Measurements from ENCODE around the gene LYSMD1. TPM values are rescaled to one million over a fixed set of nuclear protein-coding genes. Genes with fewer than 3 reads are reported as not detected.
A peak's percentile ranks its signal among the peaks of the same experiment; 100 is the strongest.
"Not testable (repeated sequence)": the region's sequence is repeated elsewhere in the genome, so short reads cannot be mapped to it uniquely, and the experiment has no call there.

LYSMD1 gene
- total RNA-seq, 1 donor from 2014 or later = 21.1 TPM

- peak overlapping the region in 1 of 2 donors; percentile 24 for H3K4me3 ChIP-seq
- H3K9me3 ChIP-seq; H3K27me3 ChIP-seq; intact Hi-C loops (cut with DNase I); H3K36me3 ChIP-seq: not testable (repeated sequence)
- peaks cover 26% of the 10 kb centered on the region for H3K4me1 ChIP-seq
- peak overlapping the region; percentile 65 for H3K27ac ChIP-seq
- DNase-seq (ENCODE audit: extremely low spot score in 2 of 2) = peak in 1 of 2 donors; percentile 92
- TF ChIP-seq POLR2AphosphoS5 (IDR thresholded peaks at IDR 0.05; ENCODE audit: insufficient read depth in 1 of 2, low read depth in 1 of 2) = peak in 1 of 2 donors; percentile 72
These were observed 29.3 kb upstream of the LYSMD1 start for GRCh38 chr1:151194894-151195594.

GRCh38 chr1:151193856-151194255 is 28.2 kb upstream of the LYSMD1 start:
- peaks cover 23% of the 10 kb centered on the region for H3K4me1 ChIP-seq
- H3K27me3 ChIP-seq = no peaks in the 10 kb centered on the region
- TF ChIP-seq POLR2A (IDR thresholded peaks at IDR 0.05) = no peak
- TF ChIP-seq CTCF (IDR thresholded peaks at IDR 0.05) = no peak
- TF ChIP-seq POLR2AphosphoS5 (IDR thresholded peaks at IDR 0.05; ENCODE audit: insufficient read depth in 1 of 2, low read depth in 1 of 2) = no peak
- DNase-seq (ENCODE audit: extremely low spot score in 2 of 2) = no peak
- intact Hi-C loops (cut with DNase I) = no loop called here
- H3K27ac ChIP-seq = no peak overlapping the region
- H3K36me3 ChIP-seq = no peaks in the 10 kb centered on the region
- no peak overlapping the region for H3K4me3 ChIP-seq
- no peaks in the 10 kb centered on the region for H3K9me3 ChIP-seq

- no peaks in the 10 kb centered on the region for H3K27me3 ChIP-seq
- no peak overlapping the region for H3K27ac ChIP-seq
- TF ChIP-seq CTCF (IDR thresholded peaks at IDR 0.05) = no peak
- TF ChIP-seq POLR2AphosphoS5 (IDR thresholded peaks at IDR 0.05; ENCODE audit: insufficient read depth in 1 of 2, low read depth in 1 of 2) = no peak
- no peak overlapping the region for H3K4me3 ChIP-seq
- H3K36me3 ChIP-seq = no peaks in the 10 kb centered on the region
- intact Hi-C loops (cut with DNase I) = no loop called here
- H3K4me1 ChIP-seq = peaks cover 29% of the 10 kb centered on the region
- no peak for DNase-seq (ENCODE audit: extremely low spot score in 2 of 2)
- no peaks in the 10 kb centered on the region for H3K9me3 ChIP-seq
These were observed 27.6 kb upstream of the LYSMD1 start for GRCh38 chr1:151193304-151193703.

GRCh38 chr1:151192047-151192446 is 26.3 kb upstream of the LYSMD1 start:
- no peaks in the 10 kb centered on the region for H3K27me3 ChIP-seq
- TF ChIP-seq CTCF (IDR thresholded peaks at IDR 0.05) (no peak), POLR2AphosphoS5 (IDR thresholded peaks at IDR 0.05; ENCODE audit: insufficient read depth in 1 of 2, low read depth in 1 of 2) (no peak), POLR2A (IDR thresholded peaks at IDR 0.05) (no peak)
- peaks cover 37% of the 10 kb centered on the region for H3K4me1 ChIP-seq
- H3K36me3 ChIP-seq = no peaks in the 10 kb centered on the region
- DNase-seq (ENCODE audit: extremely low spot score in 2 of 2) = no peak
- no peak overlapping the region for H3K4me3 ChIP-seq
- no peaks in the 10 kb centered on the region for H3K9me3 ChIP-seq
- intact Hi-C loops (cut with DNase I) = no loop called here
- no peak overlapping the region for H3K27ac ChIP-seq

GRCh38 chr1:151189637-151190445 is 24.1 kb upstream of the LYSMD1 start, which contains the start of gene VPS72:
TSS of gene VPS72 (minus strand) at chr1:151190197. CDS start at chr1:151190121, 76 bp downstream.
- intact Hi-C loops (cut with DNase I) = no loop called here
- DNase-seq (ENCODE audit: extremely low spot score in 2 of 2) = no peak

GRCh38 chr1:151188667-151189066 is 23.0 kb upstream of the LYSMD1 start:
- H3K27me3 ChIP-seq; DNase-seq (ENCODE audit: extremely low spot score in 2 of 2); intact Hi-C loops (cut with DNase I); H3K9me3 ChIP-seq: not testable (repeated sequence)
- H3K36me3 ChIP-seq = peaks cover 5 to 23% of the 10 kb centered on the region in 2 donors
- peak overlapping the region; percentile 79 to 83 for H3K4me3 ChIP-seq
- peak overlapping the region; percentile 89 for H3K27ac ChIP-seq
- H3K4me1 ChIP-seq = peaks cover 37% of the 10 kb centered on the region

More at GRCh38 chr1:151189637-151190445, 24.1 kb upstream of the LYSMD1 start, which contains the start of gene VPS72:
- H3K4me3 ChIP-seq = peak within 1 kb of the TSS; percentile 79 to 83
- H3K27ac ChIP-seq = peak within 1 kb of the TSS; percentile 89
- H3K36me3 ChIP-seq = peaks cover 0 to 12% of the 10 kb centered on the region in 2 donors
- no peaks in the 10 kb centered on the region for H3K27me3 ChIP-seq
- no peaks in the 10 kb centered on the region for H3K9me3 ChIP-seq
- TF ChIP-seq POLR2A (IDR thresholded peaks at IDR 0.05) (peak in 1 of 2 donors; percentile 42), CTCF (IDR thresholded peaks at IDR 0.05) (peak in 2 of 3 experiments; percentile 14 to 43), POLR2AphosphoS5 (IDR thresholded peaks at IDR 0.05; ENCODE audit: insufficient read depth in 1 of 2, low read depth in 1 of 2) (peak; percentile 92 to 93)
- peaks cover 37% of the 10 kb centered on the region for H3K4me1 ChIP-seq
